ENCODE data around the gene ELAC2.
A peak's percentile ranks its signal among the peaks of the same experiment; 100 is the strongest.

The ELAC2 gene

DNA sequence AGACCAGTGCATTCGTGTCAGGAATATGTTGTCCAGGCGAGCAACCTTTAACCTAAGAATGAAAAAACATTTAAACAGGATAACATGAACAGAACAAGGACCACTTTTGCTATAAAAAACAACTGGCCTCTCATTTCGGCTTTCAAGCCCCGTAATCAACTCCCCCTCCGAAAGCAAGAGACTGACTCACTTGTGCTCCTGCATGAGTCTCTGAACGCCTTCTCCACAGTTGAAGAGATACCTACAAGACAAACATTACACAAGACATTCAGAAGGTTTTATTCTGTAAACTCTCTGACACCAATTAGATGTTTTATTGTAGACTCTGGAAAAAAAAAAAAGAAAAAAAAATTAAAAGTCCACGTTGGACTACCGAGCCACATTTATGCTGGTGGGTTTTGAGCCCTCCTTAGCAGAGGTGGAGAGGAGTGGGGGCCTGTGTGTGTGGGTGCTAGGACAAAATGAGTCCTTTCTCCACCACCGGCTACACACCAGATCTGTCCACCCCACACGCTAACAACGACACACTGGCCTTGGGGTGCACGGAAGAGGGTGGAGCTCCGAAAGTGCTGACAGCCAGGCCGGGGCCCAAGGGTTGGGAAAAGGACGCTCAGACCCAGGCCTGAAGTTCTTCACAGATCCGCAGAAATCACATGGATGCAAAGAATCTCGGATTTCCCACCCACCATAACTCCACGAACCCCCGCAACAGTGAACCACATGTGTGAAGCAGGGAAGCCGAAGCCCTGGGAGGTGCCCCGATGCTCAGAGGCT, 759 bp downstream of the ELAC2 start:
- DNase-seq: peak; percentile 64 to 72 (median 66)

DNA sequence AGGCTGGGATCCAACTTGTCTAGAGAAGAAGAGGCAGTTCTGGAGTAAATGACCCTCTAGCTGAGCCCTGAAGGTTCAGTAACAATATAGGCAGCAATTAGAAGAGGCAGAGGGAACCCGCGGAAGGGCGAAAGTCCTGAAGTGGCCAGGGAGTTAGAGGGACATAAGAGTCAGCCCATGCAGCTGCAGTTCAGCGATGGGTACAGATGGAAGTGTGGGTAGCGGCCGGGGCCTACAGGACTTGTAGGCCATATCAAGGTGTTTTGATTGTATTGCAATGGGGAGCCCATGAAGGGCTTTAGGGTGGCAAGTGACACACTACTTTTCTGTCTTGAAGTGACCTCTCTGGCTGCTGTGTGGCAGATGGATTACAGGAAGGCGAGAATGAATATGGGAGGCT, 3.0 kb downstream of the ELAC2 start:
- DNase-seq: no peak

DNA sequence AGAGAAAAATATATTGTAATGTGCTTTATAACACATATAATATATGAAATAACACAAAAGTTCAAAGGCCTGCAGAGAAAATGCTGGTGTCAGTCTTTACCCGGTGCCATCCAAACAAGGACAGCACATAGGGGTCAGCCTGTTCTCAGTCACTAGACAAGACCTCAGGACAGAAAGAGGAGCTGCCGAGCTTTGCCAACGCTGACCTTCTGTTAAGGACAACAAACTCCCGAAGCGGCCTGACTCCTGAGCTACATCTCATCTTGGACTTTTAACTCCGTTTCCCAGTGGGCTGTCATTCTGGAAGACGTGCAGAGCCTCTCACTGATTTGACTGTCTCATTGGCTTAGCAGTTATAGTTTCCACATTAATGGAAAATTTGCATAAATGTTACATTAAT, 6.9 kb downstream of the ELAC2 start:
- DNase-seq: no peak

DNA sequence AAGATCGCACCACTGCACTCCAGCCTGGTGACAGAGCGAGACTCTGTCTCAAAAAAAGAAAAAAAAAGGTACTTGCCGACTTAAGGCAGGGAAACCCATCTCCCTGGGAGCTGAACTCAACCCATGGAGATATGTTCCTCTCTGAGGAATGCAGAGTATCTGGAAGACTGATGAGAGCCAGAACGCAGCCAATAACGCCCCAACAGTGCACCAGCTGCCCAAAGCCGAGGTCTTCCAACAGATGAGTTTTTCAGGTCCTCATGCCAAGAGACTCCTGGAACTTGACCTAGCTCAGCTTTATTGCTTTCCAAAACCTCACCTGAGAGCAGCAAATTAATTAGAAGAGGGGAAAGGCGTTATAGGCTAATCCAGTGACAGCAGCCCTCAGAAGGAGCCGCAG, 9.4 kb downstream of the ELAC2 start:
- DNase-seq: no peak

GRCh38 chr17:13005530-13005929, 12.3 kb downstream of the ELAC2 start:
- no peak for DNase-seq

GRCh38 chr17:13004336-13004735, 13.5 kb downstream of the ELAC2 start:
- DNase-seq: no peak

DNA sequence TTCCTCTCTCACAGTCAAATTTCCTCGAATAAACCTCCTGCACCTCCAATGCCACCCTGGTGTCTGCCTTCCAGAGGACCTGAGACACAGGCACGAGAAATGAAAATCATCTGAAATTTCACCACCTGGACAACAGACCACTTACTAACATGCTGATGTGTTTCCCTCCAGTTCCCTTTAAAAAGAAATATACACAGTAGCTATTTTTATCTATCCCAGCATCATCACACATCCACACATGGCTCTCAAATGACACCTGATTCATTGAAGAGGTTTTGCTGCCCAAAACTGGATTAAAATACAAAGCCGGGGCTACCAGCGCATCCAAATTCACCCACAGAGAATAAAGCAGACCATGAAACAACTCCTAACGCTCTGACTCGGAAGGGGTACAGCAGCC, 13.9 kb downstream of the ELAC2 start:
- DNase-seq: no peak

- no peak for DNase-seq
Measured at GRCh38 chr17:13003454-13003851, 14.4 kb downstream of the ELAC2 start.

GRCh38 chr17:13002761-13003453, 14.9 kb downstream of the ELAC2 start:
- peak; percentile 54 to 82 (median 68) for DNase-seq

DNA sequence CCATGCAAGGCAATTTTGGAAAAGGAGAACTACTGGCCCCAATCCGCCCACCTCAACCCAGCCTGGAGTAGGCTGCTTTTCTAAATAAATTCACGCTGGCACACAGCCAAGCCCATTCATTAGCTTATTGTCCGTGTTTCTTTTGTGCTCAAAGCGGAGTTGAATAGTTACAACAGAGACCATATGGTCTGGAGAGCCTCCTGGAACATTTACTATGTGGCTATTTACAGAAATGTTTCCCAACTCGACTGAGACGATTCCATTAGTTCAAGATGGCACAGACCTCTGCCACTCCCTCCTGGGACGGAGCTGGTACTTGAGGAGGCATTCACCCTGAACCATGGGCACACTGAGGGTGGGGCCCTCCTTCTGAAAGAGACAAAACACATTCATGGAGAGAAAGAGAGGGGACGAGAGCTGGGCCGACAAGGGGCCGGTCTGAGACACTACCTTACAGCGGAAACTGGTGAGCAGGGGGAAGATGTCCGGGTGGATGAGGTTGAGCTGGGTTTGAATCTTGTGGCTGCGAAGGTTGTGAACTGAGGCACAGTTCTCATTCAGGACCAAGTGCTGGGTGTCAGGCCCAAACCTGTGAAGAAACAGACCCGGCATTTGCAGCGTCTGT, 15.7 kb downstream of the ELAC2 start:
- DNase-seq: peak in 3 of 4 experiments; percentile 18 to 46 (median 38)

DNA sequence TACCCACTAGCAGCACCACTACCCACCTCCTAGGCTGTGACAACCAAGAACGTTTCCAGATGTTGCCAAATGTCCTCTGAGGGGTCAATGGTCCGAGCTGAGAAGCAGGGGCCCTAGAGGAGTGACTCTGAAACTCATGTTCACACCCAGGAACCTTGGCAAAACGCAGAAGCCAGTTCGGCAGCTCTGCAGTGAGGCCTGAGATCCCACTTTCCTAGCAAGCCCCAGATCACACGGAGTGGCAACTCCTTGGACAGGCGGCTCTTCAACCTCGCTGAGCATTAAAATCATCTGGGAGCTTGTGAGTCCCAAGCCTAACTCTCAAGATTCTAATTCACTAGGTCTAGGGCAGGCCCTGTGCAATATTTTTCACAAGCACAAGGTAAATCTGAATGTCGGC, 17.3 kb downstream of the ELAC2 start:
- no peak for DNase-seq

DNA sequence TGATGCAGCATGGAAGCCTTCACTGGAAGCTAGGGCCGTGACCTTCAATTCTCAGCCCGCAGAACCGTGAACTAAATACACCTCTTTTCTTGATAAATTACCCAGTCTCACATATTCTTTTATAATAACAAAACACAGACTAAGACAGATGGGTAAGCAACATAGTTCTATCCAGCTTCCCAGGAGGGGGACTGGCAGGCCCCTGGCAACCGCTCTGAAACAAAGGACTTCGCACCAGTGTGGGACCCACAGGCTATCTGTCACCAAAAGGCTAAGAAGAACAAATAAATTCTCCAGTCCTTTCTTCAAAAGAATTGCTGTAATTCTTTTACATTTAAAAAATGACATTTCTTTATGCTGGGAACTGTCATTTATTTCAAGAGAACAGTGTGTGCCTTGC, 19.0 kb downstream of the ELAC2 start:
- DNase-seq: no peak

DNA sequence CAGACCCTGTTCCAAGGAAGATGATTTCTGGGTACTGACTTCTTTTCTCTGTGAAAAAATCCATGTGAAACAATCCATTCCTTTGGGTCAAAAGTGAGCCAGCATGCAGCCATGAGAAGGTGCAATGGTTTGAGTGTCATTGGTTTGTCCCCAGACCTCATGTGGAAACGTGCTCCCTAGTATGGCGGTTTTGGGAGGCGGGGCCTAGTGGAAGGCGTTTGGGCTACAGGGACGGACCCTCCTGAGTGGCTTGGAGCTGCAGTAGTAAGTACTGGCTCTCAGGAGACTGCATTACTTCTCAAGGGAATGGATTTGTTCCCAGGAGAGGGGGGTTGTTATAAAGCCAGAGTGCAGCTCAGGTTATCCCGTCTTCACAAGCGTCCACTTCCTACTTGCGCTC, 19.4 kb downstream of the ELAC2 start:
- DNase-seq: no peak

GRCh38 chr17:12996941-12997340, 20.9 kb downstream of the ELAC2 start:
- no peak for DNase-seq

DNA sequence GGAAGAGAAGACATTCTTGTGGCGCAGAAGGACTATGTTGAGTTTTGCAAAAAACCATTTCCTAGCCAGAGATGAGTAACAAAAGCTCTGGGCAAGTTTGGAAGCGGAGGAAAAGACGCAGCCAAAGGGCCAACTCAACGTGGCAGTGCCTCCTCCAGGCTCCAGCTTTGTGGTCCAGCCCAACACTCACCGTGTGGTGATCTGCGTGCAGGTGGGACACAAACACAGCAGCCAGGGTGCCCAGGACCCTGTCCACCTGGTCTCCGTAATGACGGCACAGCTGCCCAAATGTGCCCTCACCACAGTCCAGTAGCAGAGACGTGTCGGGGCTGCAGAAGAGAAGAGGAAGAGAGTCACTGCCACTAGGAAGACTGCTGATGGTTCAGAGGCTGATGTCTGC, 21.5 kb downstream of the ELAC2 start:
- DNase-seq: no peak

DNA sequence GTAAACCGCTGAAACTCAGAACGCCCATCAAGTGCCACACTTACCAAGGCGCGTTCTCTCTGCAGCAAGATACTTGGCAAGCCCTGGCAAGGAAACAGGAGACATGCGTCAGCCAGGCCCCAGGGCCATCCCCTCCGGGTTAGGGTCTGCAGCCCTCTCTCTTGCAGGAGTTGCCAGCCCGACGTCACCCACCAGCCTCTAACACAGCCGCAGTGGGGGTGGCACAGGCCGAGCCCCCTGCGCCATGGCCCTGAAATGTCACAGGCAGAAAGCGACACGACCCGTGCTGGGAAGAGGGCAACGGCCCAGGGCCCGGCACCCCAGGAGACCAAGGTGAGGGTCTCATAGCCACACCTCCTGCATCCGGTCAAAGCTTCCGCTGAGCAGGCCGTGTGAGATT, 21.9 kb downstream of the ELAC2 start:
- no peak for DNase-seq

DNA sequence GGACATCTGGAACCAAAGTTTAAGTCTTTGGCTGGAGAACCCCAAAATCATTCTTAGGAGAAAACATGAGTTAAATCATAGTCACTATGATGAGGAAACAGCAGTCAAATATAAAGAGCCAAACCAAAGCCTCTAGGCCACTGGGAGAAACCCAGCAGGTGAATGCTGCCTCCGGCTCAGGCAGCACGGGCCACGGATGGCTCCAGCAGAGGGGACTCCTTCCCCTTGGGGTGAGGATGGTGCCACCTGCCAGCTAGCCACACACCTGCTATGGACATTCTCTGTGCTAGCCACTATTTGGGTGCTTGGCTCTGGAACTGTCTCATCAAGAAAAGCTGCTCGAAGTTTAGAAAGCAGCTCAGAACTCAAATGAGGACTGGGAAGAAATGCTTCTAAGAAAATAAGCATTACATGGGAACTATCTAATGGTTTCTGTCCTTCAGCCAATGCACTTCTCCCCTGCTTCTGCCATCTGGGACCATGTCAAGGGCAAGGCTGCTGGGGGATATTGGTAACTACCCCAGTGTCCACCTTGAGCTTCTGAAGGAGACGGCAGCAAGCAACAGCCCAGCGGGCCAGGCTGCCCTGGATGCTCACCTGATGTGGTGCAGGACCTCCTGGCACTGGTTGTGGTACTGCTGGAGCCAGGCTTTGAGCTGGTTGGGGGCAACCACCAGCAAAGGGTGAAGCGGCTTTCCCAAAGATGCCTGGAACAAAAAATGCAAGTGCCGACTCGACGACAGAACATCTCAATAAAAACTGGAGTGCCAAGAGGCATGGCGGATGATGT, 22.5 kb downstream of the ELAC2 start:
- no peak for DNase-seq

DNA sequence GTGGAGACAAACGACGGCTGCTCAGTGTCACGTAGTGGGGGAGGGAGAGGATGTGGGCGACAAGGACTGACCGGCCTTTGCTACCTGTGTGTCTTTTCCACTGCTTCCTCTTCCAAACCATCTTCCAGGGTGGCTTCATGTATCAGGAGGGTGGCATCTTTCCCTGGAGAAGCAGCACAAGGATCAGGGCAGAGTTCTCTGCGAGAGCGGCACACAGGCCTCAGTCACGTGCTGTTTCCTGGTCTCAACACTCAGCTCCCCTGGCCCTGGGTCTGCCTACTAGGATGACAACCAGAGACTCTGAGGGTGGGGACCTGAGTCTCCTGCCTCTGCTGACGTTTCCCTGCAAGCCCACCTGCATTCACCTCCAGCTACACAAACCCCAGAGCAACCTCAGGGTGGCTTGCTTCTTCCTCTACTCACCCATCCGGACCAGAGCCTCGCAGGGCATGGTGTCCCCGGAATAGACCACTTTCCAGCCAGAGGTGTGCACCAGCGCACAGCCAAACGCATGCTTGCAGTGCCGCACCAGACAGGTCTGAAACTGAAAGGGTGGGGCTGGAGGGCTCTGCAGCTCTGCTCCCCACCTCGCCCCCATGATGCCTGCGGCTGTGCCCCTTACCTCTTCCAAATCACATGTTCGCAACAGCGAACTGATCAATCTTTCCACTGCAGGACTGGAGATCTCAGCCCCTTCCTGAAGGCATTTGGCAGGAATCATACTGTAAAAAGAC, 23.3 kb downstream of the ELAC2 start:
- no peak for DNase-seq

GRCh38 chr17:12993631-12994030, 24.2 kb downstream of the ELAC2 start:
- DNase-seq: no peak

DNA sequence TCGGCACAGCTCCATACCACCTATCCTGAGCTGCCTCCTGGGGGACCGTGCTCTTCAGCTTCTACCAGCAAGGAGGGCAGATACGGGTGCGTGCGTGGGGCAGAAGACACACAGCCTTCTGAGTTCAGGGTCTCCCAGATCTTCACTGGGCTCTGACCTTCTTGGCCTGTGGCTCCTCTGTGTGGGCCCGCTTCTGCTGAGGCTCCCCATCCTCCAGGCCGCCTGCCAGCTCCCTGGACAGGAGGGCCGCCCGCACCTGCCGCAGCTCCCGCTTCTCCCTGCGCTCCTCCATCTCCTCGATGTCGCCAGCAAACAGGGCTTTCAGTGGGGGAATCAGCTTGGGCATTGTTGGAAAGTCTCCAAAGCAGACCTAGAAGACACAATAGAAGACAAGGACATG, 25.2 kb downstream of the ELAC2 start:
- DNase-seq: no peak

DNA sequence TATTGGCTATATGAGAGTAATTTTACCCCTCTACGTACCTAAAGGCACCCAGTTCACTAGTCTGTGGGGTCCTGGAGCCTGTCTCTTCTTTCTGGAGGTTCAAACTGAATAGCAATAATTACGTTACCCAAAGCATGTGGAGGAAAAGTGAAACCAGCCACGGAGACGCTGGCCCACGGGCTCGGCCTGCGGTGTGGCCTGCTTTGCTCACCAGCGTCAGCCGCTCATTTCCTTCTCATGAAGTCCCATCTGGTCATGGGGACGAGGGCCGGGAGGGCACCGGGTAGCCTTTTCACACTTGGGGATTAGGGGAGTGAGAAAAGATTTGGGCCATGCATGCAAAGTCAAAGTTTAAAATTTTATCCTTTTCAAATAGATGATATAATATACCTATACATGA, 26.9 kb downstream of the ELAC2 start:
- no peak for DNase-seq

- DNase-seq: no peak
Measured at GRCh38 chr17:12990041-12990808, 27.6 kb downstream of the ELAC2 start.

Measured in suppressor macrophage (primary cell).